WTC11 (cell line): ENCODE data around the gene TNFSF11. TPM values are rescaled to one million over a fixed set of nuclear protein-coding genes. Genes with fewer than 3 reads are reported as not detected.

Experiments used
- ATAC-seq: fragments of 200-7000 bp; cut with Tn5 transposase; 2 replicates; pipeline ENCODE4 v1.10.0; 2021; ENCODE audit warnings: mild to moderate bottlenecking, moderate library complexity
- CTCF ChIA-PET: fragments of 300-600 bp; sonication (Branson Sonifier 250); formaldehyde crosslinking; loops from one replicate; lab custom pipeline; 2021; ENCODE audit warnings: antibody characterized with exemption; lab: Charles Lee
- POLR2A ChIA-PET: fragments of 350-600 bp; sonication (Branson Sonifier 250); formaldehyde crosslinking; loops from one replicate; lab custom pipeline; 2021; ENCODE audit warnings: antibody characterized with exemption; lab: Charles Lee
- DNase-seq: peaks from one replicate; pipeline ENCODE4 v3.0.0; 2021; ENCODE audit warnings: low spot score
- H3K27ac Mint-ChIP-seq: 2 replicates; pipeline ENCODE4 v1.8.0; 2021; ENCODE audit warnings: mixed read lengths
- H3K27me3 Mint-ChIP-seq: 2 replicates; pipeline ENCODE4 v1.8.0; 2021; ENCODE audit warnings: low read depth, mild to moderate bottlenecking, moderate library complexity, mixed read lengths
- H3K36me3 Mint-ChIP-seq: 2 replicates; pipeline ENCODE4 v1.8.0; 2021; ENCODE audit warnings: mixed read lengths
- H3K4me1 Mint-ChIP-seq: 2 replicates; pipeline ENCODE4 v1.8.0; 2022; ENCODE audit warnings: mixed read lengths
- H3K4me3 Mint-ChIP-seq: 2 replicates; pipeline ENCODE4 v1.8.0; 2021; ENCODE audit warnings: mild to moderate bottlenecking, moderate library complexity, mixed read lengths
- H3K9me3 Mint-ChIP-seq: 2 replicates; pipeline ENCODE4 v1.8.0; 2021; ENCODE audit warnings: mixed read lengths
- AR ChIP-seq: fragments of 250-450 bp; sonication (Bioruptor Pico); IDR thresholded peaks from 2 replicates; pipeline ENCODE4 v1.9.0; 2021; ENCODE audit warnings: mild to moderate bottlenecking
- ARID4B ChIP-seq: sonication (generic); formaldehyde crosslinking; IDR thresholded peaks from 2 replicates; pipeline ENCODE4 v1.8.0; 2023; ENCODE audit warnings: missing genetic modification reagents, mild to moderate bottlenecking, borderline replicate concordance
- FOXP1 ChIP-seq: sonication (generic); formaldehyde crosslinking; IDR thresholded peaks from 2 replicates; pipeline ENCODE4 v1.8.0; 2022; ENCODE audit warnings: missing genetic modification reagents, mild to moderate bottlenecking, moderate library complexity, borderline replicate concordance
- GRHL2 ChIP-seq: fragments of 250-450 bp; sonication (Bioruptor Pico); IDR thresholded peaks from 2 replicates; pipeline ENCODE4 v1.8.0; 2022; ENCODE audit warnings: mild to moderate bottlenecking, moderate library complexity; ENCODE audit not compliant: insufficient replicate concordance, severe bottlenecking
- MXD4 ChIP-seq: fragments of 250-450 bp; sonication (Bioruptor Pico); IDR thresholded peaks from 2 replicates; pipeline ENCODE4 v1.8.0; 2021; ENCODE audit warnings: mild to moderate bottlenecking, moderate library complexity, borderline replicate concordance
- PRDM15 ChIP-seq: sonication (generic); formaldehyde crosslinking; IDR thresholded peaks from 2 replicates; pipeline ENCODE4 v1.8.0; 2022; ENCODE audit warnings: missing genetic modification reagents
- PRRX2 ChIP-seq: fragments of 250-450 bp; sonication (Bioruptor Pico); IDR thresholded peaks from 2 replicates; pipeline ENCODE4 v1.8.0; 2021; ENCODE audit warnings: mild to moderate bottlenecking
- STAT6 ChIP-seq: sonication (generic); formaldehyde crosslinking; conservative IDR thresholded peaks from 2 replicates; pipeline ENCODE4 v1.8.1; 2023; ENCODE audit warnings: mild to moderate bottlenecking, low read depth, missing genetic modification reagents, moderate library complexity
- TEAD4 ChIP-seq: sonication (generic); formaldehyde crosslinking; IDR thresholded peaks from 2 replicates; pipeline ENCODE4 v1.8.0; 2022; ENCODE audit warnings: mild to moderate bottlenecking, missing genetic modification reagents
- ZBTB21 ChIP-seq: sonication (generic); formaldehyde crosslinking; IDR thresholded peaks from 2 replicates; pipeline ENCODE4 v1.8.1; 2023; ENCODE audit warnings: mild to moderate bottlenecking, missing genetic modification reagents, borderline replicate concordance
- ZNF317 ChIP-seq: sonication (generic); formaldehyde crosslinking; IDR thresholded peaks from 2 replicates; pipeline ENCODE4 v1.8.1; 2023; ENCODE audit warnings: low read depth, mild to moderate bottlenecking, moderate library complexity, missing genetic modification reagents, borderline replicate concordance
- total RNA-seq: library from RNA; stranded (reverse); gene quantifications from 3 replicates; pipeline ENCODE4 v1.2.3, GENCODE V29; 2021

The TNFSF11 gene
- total RNA-seq, 1 experiment from 2014 or later = 6.1 TPM

GRCh38 chr13:42612021-42612765, 38.2 kb downstream of the TNFSF11 start:
- H3K27ac Mint-ChIP-seq = 0 out of 2 replicates have a peak overlapping the region, but pooled peaks have one; percentile 2
- peaks cover 7% of the 10 kb centered on the region for H3K4me1 Mint-ChIP-seq
- CTCF ChIA-PET = no interaction called here
- TF ChIP-seq ZBTB21 (CRISPR knock-in tag) (no peak), ARID4B (no peak)
- TF ChIP-seq, all 79 proteins: peak for 0
- POLR2A ChIA-PET = interaction anchor here (0.6 kb wide), 1 partner anchor 121 kb away, joined by 3 read pairs; no protein-coding TSS in a partner anchor
- H3K36me3 Mint-ChIP-seq = no peaks in the 10 kb centered on the region
- no peak overlapping the region for H3K4me3 Mint-ChIP-seq
- no peaks in the 10 kb centered on the region for H3K9me3 Mint-ChIP-seq
- ATAC-seq (no peak), DNase-seq (no peak)
- no peaks in the 10 kb centered on the region; the same call in 1 of the 2 replicates for H3K27me3 Mint-ChIP-seq

GRCh38 chr13:42614436-42615035, 40.6 kb downstream of the TNFSF11 start:
- no peak overlapping the region for H3K4me3 Mint-ChIP-seq
- no peak for DNase-seq
- POLR2A ChIA-PET = no interaction called here
- peaks cover 20% of the 10 kb centered on the region for H3K4me1 Mint-ChIP-seq
- H3K9me3 Mint-ChIP-seq = no peaks in the 10 kb centered on the region
- no peaks in the 10 kb centered on the region; the same call in 1 of the 2 replicates for H3K27me3 Mint-ChIP-seq
- no peak overlapping the region for H3K27ac Mint-ChIP-seq
- TF ChIP-seq MXD4 (CRISPR knock-in tag) = no peak
- no peak for TF ChIP-seq STAT6 (CRISPR knock-in tag)
- no peak for TF ChIP-seq PRDM15 (CRISPR knock-in tag)
- no peak for TF ChIP-seq FOXP1 (CRISPR knock-in tag)
- no peak for TF ChIP-seq TEAD4 (CRISPR knock-in tag)
- TF ChIP-seq AR (CRISPR knock-in tag) = no peak
- TF ChIP-seq GRHL2 (CRISPR knock-in tag) = no peak
- no peak for TF ChIP-seq ZNF317 (CRISPR knock-in tag)
- no peak for TF ChIP-seq PRRX2 (CRISPR knock-in tag)
- no peak for TF ChIP-seq ZBTB21 (CRISPR knock-in tag)
- TF ChIP-seq, all 79 proteins: peak for 0
- ATAC-seq = no peak
- H3K36me3 Mint-ChIP-seq = no peaks in the 10 kb centered on the region
- CTCF ChIA-PET = interaction anchor here (1.8 kb wide), 1 partner anchor 19 kb away, joined by 4 read pairs; no protein-coding TSS in a partner anchor
